T-helper 2 cell treated with Interferon-gamma antibody and Interleukin-4, amounts not matched to agents 5 μg/mL and 100 μg/mL, for 36 hours (primary cell): ENCODE measurements around the gene SMAD7.

Source experiments
- DNase-seq: peaks from one replicate; pipeline ENCODE4 v3.0.0; 2021; ENCODE audit warnings: low spot score
- H3K27ac Mint-ChIP-seq: one replicate; pipeline ENCODE4 v1.8.0; 2021; ENCODE audit warnings: mild to moderate bottlenecking, mixed read lengths
- H3K27me3 Mint-ChIP-seq: one replicate; pipeline ENCODE4 v1.8.0; 2021; ENCODE audit warnings: low read depth, mixed read lengths
- H3K36me3 Mint-ChIP-seq: one replicate; pipeline ENCODE4 v1.8.0; 2021; ENCODE audit warnings: low read depth, mixed read lengths
- H3K4me1 Mint-ChIP-seq: one replicate; pipeline ENCODE4 v1.8.0; 2021; ENCODE audit warnings: low read depth, mixed read lengths
- H3K4me3 Mint-ChIP-seq: one replicate; pipeline ENCODE4 v1.8.0; 2022; ENCODE audit warnings: mild to moderate bottlenecking, moderate library complexity, mixed read lengths
- H3K9me3 Mint-ChIP-seq: one replicate; pipeline ENCODE4 v1.8.0; 2021; ENCODE audit warnings: mixed read lengths

Gene SMAD7

DNA sequence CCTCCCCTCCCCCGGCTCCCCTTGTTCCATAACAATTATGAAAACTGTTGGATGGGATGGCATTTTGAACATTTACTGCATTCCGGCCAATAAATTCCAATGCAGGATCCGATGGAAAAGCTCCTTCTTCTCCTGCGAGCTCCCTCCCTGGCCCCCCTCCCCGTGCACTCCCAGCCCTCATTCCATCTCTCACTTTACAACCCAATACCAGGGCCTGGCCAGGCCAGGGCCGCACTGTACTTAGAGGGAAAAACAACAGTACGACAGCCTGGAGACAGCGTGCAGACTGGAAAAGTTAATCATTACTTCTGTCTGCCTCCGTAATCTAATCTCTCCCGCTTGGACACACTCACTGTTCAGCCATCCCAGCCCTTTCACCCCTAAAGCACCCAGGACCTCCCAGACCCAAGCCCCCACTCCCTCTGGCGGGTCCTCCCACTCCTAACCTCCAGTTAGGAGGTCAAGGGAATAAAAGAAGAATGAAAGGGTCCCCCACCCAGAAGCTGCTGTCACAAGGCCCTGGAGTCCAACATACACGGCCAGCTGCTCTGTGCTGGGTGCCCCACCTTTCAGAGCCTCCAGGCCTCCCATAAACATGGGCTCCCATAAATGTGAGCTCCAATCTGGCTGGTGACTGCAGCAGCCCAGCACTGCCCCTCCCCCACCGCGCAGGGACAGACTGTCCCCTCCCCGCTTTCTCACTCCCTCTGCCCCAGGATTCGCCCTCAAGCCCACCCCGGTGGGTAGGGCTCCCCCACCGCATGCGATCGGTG is 20.6 kb downstream of the SMAD7 start:
- Mint-ChIP-seq H3K36me3 (peaks cover 21% of the 10 kb centered on the region), H3K27ac (peak overlapping the region; percentile 76), H3K9me3 (no peaks in the 10 kb centered on the region), H3K4me3 (peak overlapping the region; percentile 78), H3K4me1 (peaks cover 91% of the 10 kb centered on the region), H3K27me3 (no peaks in the 10 kb centered on the region)
- no peak for DNase-seq

DNA sequence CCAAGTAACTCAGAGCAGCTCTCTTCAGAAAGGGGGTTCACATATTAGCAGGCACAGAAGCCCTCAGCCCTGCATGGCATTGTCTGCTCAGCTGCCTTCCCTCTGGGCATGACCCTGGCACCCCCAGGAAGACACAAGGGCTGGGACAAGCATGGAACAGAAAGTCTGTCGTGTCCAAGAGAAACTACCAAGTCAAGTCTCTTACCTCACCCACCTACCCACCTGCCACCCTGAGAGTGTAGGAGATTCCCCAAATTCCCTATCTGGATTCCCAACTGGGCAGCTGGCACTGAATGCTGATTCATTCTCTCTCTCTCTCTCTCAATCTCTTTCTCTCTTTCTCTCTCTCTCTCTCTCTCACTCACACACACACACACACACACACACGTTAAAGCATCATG is 21.6 kb downstream of the SMAD7 start:
- Mint-ChIP-seq H3K27ac (peak overlapping the region; percentile 79), H3K4me1 (peaks cover 90% of the 10 kb centered on the region), H3K36me3 (peaks cover 20% of the 10 kb centered on the region), H3K27me3 (no peaks in the 10 kb centered on the region), H3K4me3 (peak overlapping the region; percentile 78), H3K9me3 (no peaks in the 10 kb centered on the region)
- no peak for DNase-seq

DNA sequence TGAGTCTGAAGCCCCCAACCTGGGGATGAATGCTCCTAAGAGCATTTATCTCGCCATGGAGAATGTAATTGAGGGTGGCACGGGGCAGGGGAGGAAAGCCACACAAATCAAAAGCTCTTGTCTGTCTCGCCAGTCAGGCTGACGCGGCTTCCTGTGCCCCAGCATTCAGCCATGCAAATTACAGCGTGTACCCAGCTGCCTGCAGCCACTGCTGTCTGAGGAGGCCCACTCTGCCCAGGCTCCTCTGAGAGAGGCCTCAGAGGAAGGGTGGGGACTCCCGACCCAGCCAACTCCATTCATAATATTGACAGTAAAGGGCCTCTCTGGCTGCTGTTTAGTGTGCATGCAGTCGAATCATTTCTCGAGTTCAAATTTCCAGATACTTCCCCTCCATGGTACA is 22.0 kb downstream of the SMAD7 start:
- H3K4me3 Mint-ChIP-seq: peak overlapping the region; percentile 78
- H3K27me3 Mint-ChIP-seq: no peaks in the 10 kb centered on the region
- H3K27ac Mint-ChIP-seq: peak overlapping the region; percentile 79
- peaks cover 22% of the 10 kb centered on the region for H3K36me3 Mint-ChIP-seq
- DNase-seq: peak; percentile 74
- H3K4me1 Mint-ChIP-seq: peaks cover 88% of the 10 kb centered on the region
- H3K9me3 Mint-ChIP-seq: no peaks in the 10 kb centered on the region

DNA sequence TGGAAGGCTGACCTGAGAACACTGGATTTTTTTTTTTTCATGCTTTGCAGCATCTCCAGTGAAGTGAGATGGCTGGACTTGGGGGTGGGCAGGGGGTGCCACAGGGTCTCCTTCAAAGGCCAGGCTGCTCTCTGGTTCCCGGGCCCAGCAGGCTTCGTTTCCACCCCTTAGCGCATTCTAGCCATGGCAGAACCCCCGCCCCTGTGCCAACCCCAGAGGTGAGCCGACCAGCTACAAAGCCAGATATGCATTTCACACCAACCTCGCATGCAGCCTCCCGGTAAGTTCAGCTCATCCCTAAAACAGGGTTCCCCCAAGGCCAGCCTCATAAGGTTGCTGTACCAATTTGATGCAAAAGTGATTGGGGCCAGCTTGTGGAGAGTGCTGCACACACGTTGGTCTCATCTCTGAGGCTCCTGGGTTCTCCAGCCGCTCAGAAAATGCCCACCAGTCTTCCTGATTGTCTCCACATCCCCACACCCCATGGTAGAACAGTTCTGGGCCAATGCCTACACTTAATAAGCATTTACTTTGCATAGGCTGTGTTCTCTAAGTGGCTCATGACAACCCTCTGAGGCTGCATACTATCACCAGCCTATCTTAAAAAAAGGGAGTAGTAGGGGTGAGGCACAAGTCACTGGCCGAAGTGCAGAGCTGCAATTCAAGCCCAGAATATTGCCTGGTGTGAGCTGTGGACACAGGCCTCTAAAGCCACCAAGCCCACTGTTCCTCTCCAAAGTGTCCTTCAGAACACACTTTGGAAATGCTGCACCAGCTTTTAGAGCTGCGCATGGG is 23.3 kb downstream of the SMAD7 start:
- peaks cover 32% of the 10 kb centered on the region for H3K36me3 Mint-ChIP-seq
- H3K4me1 Mint-ChIP-seq: peaks cover 88% of the 10 kb centered on the region
- H3K9me3 Mint-ChIP-seq: no peaks in the 10 kb centered on the region
- DNase-seq: no peak
- H3K27me3 Mint-ChIP-seq: no peaks in the 10 kb centered on the region
- peak overlapping the region; percentile 69 for H3K27ac Mint-ChIP-seq
- H3K4me3 Mint-ChIP-seq: peak overlapping the region; percentile 78

DNA sequence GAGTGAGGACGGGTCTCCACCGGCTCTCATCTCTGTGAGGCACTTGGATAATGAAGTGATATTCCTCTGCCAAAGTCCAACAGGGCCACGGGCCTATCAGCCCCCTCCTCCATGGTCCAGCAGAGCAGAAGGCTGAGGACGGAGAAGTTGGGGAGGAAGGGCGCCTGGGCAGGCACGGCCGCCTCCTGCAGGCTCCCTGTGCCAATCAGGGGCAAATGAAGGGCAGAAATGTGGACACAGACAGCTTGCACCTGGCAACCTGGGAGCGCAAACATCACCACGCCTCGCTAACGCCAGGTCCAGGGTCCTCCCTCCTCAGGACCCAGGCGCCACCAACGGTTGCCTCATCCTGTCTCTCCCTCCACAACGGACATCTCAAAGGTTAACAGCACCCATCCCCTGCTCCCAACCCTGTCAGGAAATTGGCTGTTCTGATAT is 24.3 kb downstream of the SMAD7 start:
- DNase-seq: no peak
- Mint-ChIP-seq H3K36me3 (peaks cover 32% of the 10 kb centered on the region), H3K4me1 (peaks cover 81% of the 10 kb centered on the region), H3K27ac (no peak overlapping the region), H3K4me3 (peak overlapping the region; percentile 17), H3K27me3 (no peaks in the 10 kb centered on the region), H3K9me3 (no peaks in the 10 kb centered on the region)

DNA sequence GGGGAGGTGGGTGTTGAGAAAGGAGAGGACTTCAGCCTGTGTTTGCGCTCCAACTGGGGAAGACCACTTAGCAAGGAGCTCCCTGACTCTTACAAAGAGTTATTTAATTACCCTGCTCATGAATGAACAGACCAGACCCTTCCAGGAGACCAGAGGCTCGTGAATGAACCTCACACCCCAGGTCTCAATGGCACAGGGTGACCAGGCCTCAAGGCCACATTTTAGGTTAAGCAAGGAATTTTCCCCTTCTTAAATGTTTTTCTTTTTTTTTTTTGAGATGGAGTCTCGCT is 25.3 kb downstream of the SMAD7 start:
- Mint-ChIP-seq H3K27me3 (no peaks in the 10 kb centered on the region), H3K4me1 (peaks cover 74% of the 10 kb centered on the region), H3K4me3 (peak overlapping the region; percentile 84), H3K36me3 (peaks cover 33% of the 10 kb centered on the region), H3K9me3 (no peaks in the 10 kb centered on the region), H3K27ac (peak overlapping the region; percentile 84)
- no peak for DNase-seq

DNA sequence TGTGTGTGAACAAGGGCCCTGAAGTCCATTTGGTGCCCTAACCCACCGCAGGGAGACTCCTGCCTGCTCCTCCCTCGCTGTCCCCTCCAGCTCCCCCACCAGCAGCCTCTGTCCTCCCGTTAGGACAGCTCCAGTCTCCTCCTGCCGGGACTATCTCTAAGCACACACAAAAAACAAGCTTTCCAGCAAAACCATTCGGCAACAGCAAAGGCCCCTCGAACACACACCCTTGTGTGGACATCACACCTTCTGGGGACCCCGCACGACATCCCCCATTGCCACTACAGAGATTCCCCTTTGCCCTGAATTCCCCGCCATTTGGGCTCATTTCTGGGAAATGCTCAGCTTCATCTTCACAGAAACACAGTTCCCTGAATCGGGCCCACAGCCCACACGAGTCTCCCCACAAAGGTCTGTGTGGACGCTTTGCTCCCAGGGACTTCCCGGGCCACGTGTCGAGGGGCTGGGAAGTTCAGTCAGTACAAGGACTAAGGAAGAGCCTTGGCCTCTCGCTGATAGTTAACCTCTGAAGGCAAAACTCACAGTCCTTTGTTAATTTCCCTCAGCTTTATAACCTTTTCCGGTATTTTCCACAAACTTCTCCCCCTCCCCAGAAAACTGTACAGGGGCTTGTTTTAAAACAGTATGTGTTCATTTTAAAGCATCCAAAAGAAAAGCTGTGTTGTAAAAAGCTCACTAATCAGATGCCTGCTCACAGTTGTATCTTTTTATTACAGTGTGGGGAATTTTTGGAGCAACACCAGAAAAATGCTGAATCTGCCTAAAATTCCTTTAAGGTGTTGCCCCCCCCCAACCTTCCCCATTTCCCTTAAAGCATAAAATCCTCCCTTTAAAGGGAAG is 25.9 kb downstream of the SMAD7 start:
- Mint-ChIP-seq H3K36me3 (peaks cover 37% of the 10 kb centered on the region), H3K9me3 (no peaks in the 10 kb centered on the region)
- peak; percentile 27 for DNase-seq

DNA sequence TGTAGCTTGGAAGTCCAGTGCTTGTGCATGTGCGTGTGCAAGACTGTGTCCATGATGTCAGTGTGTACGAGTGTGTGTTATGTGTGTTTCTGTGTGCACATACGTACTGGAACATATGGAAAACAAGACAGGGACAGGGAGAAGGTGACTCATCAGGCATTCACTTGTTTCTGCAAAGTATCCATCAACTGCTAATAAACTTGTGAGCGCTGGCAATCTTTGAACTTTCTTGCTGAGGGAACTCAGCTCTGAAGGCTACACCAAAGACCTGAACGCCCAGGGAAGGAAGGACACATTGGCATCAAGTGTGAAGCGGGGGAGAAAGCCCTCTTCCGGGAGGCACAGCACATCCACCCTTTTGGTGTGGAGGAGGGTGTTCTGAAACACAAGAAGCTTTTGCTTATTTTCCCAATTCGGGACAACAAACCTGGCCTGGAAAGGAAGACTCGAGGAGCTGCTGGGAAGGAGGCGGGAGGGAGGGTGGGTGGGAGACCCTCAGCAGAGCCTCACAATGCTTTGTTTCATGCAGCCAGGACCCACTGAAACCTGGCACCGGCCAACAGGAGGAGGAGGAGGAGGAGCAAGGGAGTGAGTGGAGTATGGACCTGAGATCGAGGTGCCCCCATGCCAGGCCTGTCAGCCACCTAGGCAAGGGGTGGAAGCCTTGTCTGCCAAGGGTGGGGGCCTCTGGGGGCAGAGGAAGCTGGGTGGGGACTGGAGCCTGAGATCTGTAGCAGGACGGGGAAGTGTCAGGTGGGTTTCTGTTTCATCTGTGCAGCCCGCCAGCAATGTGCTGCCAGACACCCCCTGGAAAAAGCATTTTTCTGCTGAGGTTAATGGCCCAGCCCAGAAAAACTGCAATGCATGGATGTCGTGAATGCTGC is 26.8 kb downstream of the SMAD7 start:
- no peaks in the 10 kb centered on the region for H3K27me3 Mint-ChIP-seq
- no peak for DNase-seq
- peak overlapping the region; percentile 84 for H3K4me3 Mint-ChIP-seq
- H3K9me3 Mint-ChIP-seq: no peaks in the 10 kb centered on the region
- peaks cover 67% of the 10 kb centered on the region for H3K4me1 Mint-ChIP-seq
- peak overlapping the region; percentile 89 for H3K27ac Mint-ChIP-seq
- peaks cover 40% of the 10 kb centered on the region for H3K36me3 Mint-ChIP-seq

More for the DNA sequence above, 25.9 kb downstream of the SMAD7 start:
- Mint-ChIP-seq H3K27ac (peak overlapping the region; percentile 84), H3K4me3 (peak overlapping the region; percentile 84), H3K4me1 (peaks cover 74% of the 10 kb centered on the region), H3K27me3 (no peaks in the 10 kb centered on the region)

DNA sequence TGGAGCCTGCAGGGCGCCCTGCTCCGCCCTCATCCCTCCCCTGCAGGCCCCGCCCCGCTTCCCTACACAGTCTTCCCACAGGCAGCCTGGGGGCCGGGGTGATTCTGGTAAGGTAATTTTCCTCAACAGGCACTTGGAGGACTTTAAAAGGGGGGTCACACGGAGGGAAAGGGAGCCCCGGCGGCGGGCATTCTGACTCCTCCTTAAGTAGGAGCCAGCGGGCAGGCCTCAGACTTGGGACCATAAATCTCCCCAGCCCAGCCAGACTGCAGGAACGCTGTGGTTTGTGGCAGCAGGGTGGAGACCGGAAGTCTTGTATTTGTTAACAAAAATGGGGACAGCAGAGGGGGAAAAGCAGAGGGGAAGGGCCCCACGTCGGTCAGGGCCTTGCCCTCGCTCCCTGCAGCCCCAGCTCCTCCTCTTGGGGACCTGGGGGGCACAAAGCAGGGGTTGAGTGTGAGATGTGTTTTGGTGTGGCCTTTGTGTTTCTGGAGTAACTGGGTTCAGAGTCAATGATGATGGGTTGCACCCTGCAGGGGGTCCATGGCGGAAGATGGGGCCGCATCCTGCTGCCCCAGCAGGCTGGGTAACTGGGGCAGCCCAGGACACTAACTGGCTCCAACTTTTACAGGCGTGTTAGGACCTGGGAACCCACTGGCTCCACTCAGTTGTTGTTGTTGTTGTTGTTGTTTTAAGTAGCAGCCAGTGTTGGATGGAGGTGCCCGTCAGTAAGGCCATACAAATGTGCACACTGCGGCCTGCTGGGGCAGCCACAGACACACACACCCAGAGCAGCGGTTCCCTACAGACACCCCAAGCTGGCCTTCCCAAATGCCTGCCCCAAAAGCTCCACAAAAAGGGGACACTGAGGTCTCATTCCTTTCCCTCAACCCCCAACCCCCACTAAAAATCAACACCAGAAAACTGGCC is 27.7 kb downstream of the SMAD7 start:
- peak overlapping the region; percentile 84 for H3K4me3 Mint-ChIP-seq

DNA sequence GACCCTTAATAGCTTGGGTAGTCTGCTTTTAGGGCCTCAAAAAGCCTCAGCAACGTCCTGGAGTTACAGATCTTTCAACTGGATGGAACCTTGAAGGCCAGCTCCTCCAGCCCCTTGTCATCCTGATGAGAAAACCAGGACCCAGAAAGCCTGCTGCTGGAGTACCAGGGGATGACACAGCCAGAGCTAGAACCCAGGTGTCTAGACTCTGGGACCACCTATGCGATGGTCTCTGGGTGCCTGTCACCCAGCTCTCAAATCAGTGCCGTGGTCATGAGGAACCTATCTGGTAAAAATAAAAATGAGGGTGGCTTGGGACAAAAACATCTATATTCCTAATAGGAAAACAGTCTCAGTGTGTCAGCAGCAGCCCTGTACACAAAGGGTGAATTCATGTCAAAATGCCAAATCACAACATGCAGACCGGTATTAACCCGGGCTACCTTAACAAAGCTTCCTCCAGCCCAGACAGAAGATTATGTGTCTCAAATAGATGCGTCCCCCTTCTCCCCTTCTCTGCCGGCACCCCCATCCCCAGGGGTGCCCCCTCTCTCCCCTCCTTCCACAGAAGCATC is 28.5 kb downstream of the SMAD7 start:
- no peaks in the 10 kb centered on the region for H3K27me3 Mint-ChIP-seq
- H3K4me1 Mint-ChIP-seq: peaks cover 52% of the 10 kb centered on the region
- H3K36me3 Mint-ChIP-seq: peaks cover 40% of the 10 kb centered on the region
- no peak overlapping the region for H3K27ac Mint-ChIP-seq
- H3K9me3 Mint-ChIP-seq: no peaks in the 10 kb centered on the region
- peak overlapping the region; percentile 84 for H3K4me3 Mint-ChIP-seq
- no peak for DNase-seq

More for the DNA sequence above, 27.7 kb downstream of the SMAD7 start:
- Mint-ChIP-seq H3K36me3 (peaks cover 40% of the 10 kb centered on the region), H3K4me1 (peaks cover 59% of the 10 kb centered on the region), H3K27ac (peak overlapping the region; percentile 89), H3K27me3 (no peaks in the 10 kb centered on the region), H3K9me3 (no peaks in the 10 kb centered on the region)
- no peak for DNase-seq

DNA sequence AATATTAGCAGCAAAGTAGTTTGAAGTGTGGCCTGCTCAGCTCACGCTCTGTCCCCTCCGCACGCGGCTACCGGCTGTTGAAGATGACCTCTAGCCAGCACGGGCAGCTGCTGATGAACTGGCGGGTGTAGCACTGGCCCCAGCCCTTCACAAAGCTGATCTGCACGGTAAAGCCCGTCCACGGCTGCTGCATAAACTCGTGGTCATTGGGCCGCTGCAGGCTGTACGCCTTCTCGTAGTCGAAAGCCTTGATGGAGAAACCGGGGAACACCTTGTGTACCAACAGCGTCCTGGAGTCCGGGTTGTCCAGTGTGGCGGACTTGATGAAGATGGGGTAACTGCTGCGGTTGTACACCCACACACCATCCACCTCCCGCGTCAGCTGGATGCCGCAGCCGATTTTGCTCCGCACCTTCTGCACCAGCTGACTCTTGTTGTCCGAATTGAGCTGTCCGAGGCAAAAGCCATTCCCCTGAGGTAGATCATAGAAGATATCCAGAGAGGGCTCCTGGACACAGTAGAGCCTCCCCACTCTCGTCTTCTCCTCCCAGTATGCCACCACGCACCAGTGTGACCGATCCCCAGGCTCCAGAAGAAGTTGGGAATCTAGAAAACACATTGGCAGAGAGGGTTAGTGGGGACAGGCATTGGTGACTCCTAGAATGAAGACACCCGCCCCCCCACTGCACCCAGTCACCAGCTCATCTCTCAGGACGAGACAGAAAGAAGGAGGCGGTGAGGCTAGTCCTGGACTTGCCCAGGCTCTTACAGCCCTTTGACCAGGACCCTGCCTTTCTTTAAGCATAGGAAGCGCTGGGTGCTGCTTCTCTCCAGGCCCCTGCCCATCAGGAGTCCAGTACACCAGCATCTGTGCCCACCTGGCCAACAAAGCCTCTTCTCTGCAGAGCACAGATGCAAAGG is 29.2 kb downstream of the SMAD7 start:
- H3K27me3 Mint-ChIP-seq: no peaks in the 10 kb centered on the region
- H3K4me3 Mint-ChIP-seq: no peak overlapping the region
- no peaks in the 10 kb centered on the region for H3K9me3 Mint-ChIP-seq
- H3K27ac Mint-ChIP-seq: no peak overlapping the region
- H3K4me1 Mint-ChIP-seq: peaks cover 45% of the 10 kb centered on the region
- DNase-seq: no peak
- peaks cover 37% of the 10 kb centered on the region for H3K36me3 Mint-ChIP-seq
